Measurements from ENCODE around the gene BANK1.

DNA sequence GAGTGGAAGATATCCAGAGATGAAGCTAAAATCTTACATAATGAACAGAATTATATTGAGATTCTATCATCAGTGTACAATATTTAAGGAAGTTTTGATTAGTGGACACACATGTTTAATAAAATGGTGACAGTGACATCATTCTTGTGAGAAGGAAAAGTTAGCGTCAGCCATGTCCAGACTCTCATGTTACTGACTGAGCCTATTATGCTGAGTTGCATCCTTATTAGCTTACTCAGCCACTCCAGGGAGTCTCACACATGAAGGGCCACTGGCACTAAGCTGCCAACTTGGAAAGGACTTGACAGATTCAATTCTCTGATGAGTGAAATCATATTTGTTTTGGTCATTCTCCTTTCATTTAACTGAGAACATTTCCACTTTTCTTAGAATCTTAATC lies 170.6 kb downstream of the BANK1 start:
- TF ChIP-seq, protein P1, sequence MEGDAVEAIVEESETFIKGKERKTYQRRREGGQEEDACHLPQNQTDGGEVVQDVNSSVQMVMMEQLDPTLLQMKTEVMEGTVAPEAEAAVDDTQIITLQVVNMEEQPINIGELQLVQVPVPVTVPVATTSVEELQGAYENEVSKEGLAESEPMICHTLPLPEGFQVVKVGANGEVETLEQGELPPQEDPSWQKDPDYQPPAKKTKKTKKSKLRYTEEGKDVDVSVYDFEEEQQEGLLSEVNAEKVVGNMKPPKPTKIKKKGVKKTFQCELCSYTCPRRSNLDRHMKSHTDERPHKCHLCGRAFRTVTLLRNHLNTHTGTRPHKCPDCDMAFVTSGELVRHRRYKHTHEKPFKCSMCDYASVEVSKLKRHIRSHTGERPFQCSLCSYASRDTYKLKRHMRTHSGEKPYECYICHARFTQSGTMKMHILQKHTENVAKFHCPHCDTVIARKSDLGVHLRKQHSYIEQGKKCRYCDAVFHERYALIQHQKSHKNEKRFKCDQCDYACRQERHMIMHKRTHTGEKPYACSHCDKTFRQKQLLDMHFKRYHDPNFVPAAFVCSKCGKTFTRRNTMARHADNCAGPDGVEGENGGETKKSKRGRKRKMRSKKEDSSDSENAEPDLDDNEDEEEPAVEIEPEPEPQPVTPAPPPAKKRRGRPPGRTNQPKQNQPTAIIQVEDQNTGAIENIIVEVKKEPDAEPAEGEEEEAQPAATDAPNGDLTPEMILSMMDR (IDR thresholded peaks at IDR 0.05): no peak
- no peak for TF ChIP-seq SIN3A (IDR thresholded peaks at IDR 0.05; ENCODE audit: borderline replicate concordance, insufficient read depth, low read depth, low read length)
- TF ChIP-seq, protein P2, sequence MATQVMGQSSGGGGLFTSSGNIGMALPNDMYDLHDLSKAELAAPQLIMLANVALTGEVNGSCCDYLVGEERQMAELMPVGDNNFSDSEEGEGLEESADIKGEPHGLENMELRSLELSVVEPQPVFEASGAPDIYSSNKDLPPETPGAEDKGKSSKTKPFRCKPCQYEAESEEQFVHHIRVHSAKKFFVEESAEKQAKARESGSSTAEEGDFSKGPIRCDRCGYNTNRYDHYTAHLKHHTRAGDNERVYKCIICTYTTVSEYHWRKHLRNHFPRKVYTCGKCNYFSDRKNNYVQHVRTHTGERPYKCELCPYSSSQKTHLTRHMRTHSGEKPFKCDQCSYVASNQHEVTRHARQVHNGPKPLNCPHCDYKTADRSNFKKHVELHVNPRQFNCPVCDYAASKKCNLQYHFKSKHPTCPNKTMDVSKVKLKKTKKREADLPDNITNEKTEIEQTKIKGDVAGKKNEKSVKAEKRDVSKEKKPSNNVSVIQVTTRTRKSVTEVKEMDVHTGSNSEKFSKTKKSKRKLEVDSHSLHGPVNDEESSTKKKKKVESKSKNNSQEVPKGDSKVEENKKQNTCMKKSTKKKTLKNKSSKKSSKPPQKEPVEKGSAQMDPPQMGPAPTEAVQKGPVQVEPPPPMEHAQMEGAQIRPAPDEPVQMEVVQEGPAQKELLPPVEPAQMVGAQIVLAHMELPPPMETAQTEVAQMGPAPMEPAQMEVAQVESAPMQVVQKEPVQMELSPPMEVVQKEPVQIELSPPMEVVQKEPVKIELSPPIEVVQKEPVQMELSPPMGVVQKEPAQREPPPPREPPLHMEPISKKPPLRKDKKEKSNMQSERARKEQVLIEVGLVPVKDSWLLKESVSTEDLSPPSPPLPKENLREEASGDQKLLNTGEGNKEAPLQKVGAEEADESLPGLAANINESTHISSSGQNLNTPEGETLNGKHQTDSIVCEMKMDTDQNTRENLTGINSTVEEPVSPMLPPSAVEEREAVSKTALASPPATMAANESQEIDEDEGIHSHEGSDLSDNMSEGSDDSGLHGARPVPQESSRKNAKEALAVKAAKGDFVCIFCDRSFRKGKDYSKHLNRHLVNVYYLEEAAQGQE (IDR thresholded peaks at IDR 0.05; ENCODE audit: insufficient read depth in 1 of 2, low read depth in 2 of 2, low read length in 1 of 2): no peak

All from Panc1 (cell line).